Measurements from ENCODE around the gene HKDC1.

GRCh38 chr10:69242852-69243212, 22.7 kb downstream of the HKDC1 start:
- TF ChIP-seq GABPA (IDR thresholded peaks at IDR 0.05 in 1 of 2, conservative IDR thresholded peaks at IDR 0.05 in 1 of 2): no peak
- TF ChIP-seq CTCF (IDR thresholded peaks at IDR 0.05; ENCODE audit: low read depth, low read length, missing input control): no peak
- TF ChIP-seq ATF3 (IDR thresholded peaks at IDR 0.05): no peak
